Adipocyte (in vitro differentiated cells): ENCODE measurements around the gene SPIC.
"Not testable (repeated sequence)": the region's sequence is repeated elsewhere in the genome, so short reads cannot be mapped to it uniquely, and the experiment has no call there.

Experiments used
- DNase-seq: peaks from one replicate; pipeline ENCODE4 v3.0.0-alpha.2; 2015; ENCODE audit warnings: low read depth
- H3K27me3 ChIP-seq: replicated peaks from 2 replicates; pipeline ENCODE4 v1.7.0; 2013; ENCODE audit warnings: mild to moderate bottlenecking, low read length, moderate library complexity; ENCODE audit not compliant: control insufficient read depth, insufficient read depth
- H3K36me3 ChIP-seq: 2 replicates; pipeline ENCODE4 v1.7.0; 2013; ENCODE audit warnings: low read length, mild to moderate bottlenecking, moderate library complexity; ENCODE audit not compliant: control insufficient read depth, insufficient read depth, severe bottlenecking
- H3K4me1 ChIP-seq: 2 replicates; pipeline ENCODE4 v1.7.0; 2013; ENCODE audit warnings: mild to moderate bottlenecking, low read length, moderate library complexity; ENCODE audit not compliant: control insufficient read depth, insufficient read depth
- H3K4me3 ChIP-seq: 2 replicates; pipeline ENCODE4 v1.7.0; 2013; ENCODE audit warnings: mild to moderate bottlenecking, low read length, moderate library complexity
- H3K9ac ChIP-seq: 2 replicates; pipeline ENCODE4 v1.7.0; 2013; ENCODE audit warnings: mild to moderate bottlenecking, low read length, moderate library complexity
- H3K9me3 ChIP-seq: 2 replicates; pipeline ENCODE4 v1.7.0; 2013; ENCODE audit warnings: mild to moderate bottlenecking, low read length, moderate library complexity; ENCODE audit not compliant: control insufficient read depth

SPIC gene

DNA sequence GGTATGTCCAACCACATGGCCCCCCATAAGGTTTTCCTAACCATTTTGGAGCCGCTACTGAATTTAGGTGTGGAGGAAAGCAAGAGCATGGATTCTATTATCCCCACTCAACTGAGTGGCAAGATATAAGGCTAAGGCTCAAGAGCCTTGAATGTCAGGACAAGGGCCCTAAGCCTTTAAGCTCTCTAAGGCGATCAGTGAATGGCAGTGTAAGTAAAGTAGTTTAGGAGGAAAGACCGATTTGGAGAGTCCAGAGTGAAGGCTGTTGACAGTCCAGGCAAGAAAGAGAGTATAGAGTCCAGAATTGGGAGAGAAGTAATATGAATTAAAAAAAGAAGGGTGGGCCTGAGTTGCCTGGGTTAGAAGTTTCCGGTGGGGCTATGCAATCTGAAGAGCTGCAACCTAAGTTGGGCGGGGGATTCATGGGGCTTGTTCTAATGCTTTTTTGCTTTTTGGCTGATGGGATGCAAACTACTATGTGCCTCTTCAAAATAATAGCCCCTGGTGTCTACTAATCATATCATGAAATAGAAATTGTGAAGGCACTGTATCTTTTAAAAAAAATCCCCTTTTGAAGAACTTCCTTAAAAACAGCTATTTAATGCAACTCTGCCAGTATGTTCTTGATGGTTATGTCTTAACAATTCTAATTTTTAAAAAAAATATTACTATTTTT is at the start of gene SPIC:
TSS of gene SPIC (plus strand) at position 626 of the 676 bp plus-strand sequence. CDS start 1,569 bp downstream, outside the sequence.
- no peak within 1 kb of the TSS for H3K9ac ChIP-seq
- no peaks in the 10 kb centered on the region for H3K9me3 ChIP-seq
- no peaks in the 10 kb centered on the region for H3K36me3 ChIP-seq
- no peaks in the 10 kb centered on the region for H3K27me3 ChIP-seq
- no peaks in the 10 kb centered on the region for H3K4me1 ChIP-seq
- DNase-seq = no peak
- H3K4me3 ChIP-seq = no peak within 1 kb of the TSS

DNA sequence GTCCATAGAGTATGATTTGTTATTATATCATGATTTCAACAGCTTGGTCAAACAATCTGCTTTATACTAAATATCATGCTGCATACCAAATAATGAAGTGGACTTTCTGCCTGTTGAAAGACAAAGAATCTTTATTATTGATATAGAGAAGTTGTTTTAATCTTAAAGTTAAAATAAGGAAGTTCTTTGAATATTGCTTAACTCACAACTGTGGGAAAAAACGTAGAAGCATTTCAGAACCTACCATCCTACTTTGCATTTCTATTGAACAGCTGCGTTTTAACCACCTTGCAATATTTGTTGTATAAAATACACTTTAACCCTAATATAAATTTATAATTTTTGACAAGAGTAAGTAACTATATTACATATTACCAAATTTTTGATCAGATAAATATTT is 44.7 kb upstream of the SPIC start:
- H3K9me3 ChIP-seq = no peaks in the 10 kb centered on the region
- H3K27me3 ChIP-seq = no peaks in the 10 kb centered on the region
- H3K9ac ChIP-seq = no peak overlapping the region
- no peaks in the 10 kb centered on the region for H3K4me1 ChIP-seq
- no peak for DNase-seq
- H3K4me3 ChIP-seq = no peak overlapping the region
- no peaks in the 10 kb centered on the region for H3K36me3 ChIP-seq

DNA sequence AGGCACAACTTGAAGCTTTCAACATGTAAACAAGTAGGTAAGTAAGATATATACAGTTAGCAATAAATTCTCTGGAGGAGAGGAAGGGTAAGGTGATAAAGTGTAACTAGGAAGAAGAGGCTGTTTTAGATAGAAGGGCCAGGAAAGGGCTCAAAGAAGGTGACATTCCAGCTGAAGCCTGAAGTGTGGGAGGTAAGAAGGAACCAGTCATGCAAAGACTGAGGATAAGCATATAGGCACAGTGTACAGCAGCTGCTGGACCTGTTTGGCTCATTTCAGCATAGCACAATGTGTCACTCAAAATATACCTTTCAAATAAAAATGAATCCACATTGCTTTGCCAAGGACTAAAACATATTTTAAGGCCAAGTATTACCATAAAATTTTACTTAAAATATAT is 39.0 kb upstream of the SPIC start:
- Histone ChIP-seq H3K4me1 (no peaks in the 10 kb centered on the region), H3K9ac (no peak overlapping the region), H3K9me3 (no peaks in the 10 kb centered on the region), H3K4me3 (no peak overlapping the region), H3K27me3 (no peaks in the 10 kb centered on the region), H3K36me3 (no peaks in the 10 kb centered on the region)
- DNase-seq = no peak

DNA sequence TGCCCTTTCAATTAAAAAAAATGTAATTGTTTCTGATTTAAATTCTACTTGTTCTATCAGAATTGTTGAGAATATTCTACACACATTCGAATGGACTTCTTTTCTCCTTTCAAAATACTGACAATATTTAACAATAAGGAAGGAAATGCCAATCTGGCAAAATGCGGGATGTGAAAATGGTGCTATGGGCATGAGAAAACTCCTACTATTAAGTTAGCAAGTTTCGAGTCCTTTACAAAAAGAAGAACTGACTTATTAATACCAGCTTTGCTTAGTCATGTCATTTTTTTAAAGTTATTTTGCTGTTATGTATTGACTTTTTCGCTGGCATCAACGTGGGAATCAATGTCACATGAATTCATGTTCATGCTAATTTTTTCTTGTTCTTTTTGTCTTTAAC is 35.9 kb upstream of the SPIC start:
- no peak for DNase-seq

DNA sequence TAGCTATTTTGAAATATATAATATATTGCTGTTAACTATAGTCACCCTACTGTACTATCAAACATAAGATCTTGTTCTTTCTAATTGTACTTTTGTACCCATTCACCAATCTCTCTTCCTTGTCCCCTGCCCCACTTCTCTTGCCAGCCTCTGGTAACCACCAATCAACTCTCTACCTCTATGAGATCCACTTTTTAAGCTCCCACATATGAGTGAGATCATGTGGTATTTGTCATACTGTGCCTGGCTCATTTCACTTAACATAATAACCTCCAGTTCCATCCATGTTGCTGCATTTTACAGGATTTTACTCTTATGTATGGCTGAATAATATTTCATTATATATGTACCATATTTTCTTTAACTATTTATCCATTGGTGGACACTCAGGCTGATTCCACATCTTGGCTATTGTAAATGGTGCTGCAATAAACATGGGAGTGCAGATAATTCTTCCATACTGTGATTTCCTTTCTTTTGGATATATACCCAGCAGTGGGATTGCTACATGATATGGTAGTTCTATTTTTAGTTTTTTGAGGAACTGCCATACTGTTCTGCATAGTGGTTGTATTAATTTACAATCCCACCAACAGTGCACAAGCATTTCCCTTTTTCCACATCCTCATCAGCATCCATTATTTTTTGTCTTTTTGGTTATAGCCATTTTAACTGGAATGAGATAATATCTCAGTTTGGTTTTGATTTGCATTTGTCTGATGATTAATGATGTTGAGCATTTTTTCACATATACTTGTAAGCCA is 33.5 kb upstream of the SPIC start:
- Histone ChIP-seq H3K9me3 (no peaks in the 10 kb centered on the region), H3K27me3 (no peaks in the 10 kb centered on the region), H3K4me3 (no peak overlapping the region), H3K36me3 (no peaks in the 10 kb centered on the region), H3K9ac (no peak overlapping the region), H3K4me1 (no peaks in the 10 kb centered on the region)
- no peak for DNase-seq

More for the DNA sequence above, 35.9 kb upstream of the SPIC start:
- no peak overlapping the region for H3K4me3 ChIP-seq
- no peaks in the 10 kb centered on the region for H3K9me3 ChIP-seq
- no peak overlapping the region for H3K9ac ChIP-seq
- no peaks in the 10 kb centered on the region for H3K4me1 ChIP-seq
- no peaks in the 10 kb centered on the region for H3K36me3 ChIP-seq
- H3K27me3 ChIP-seq = no peaks in the 10 kb centered on the region

DNA sequence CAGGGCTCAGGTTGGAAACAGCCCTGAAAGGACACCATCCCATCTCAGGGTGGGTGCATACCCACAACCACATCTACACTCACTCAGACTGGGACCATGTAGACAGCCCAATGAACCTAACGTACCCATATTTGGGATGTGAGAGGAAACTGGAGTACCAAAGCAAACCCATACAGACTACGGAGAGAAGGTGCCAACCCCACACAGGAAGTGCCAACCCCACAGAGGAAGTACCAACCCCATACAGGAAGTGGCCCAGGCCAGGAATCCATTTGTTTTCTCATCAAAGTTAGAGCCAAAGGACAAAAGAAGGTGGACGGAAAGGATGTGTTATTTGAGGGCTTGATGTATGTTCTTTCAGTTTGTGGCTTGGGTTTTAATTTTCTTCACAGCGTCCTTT is 19.5 kb upstream of the SPIC start:
- DNase-seq = no peak
- Histone ChIP-seq H3K9me3 (peaks cover 4% of the 10 kb centered on the region), H3K9ac (no peak overlapping the region), H3K27me3 (no peaks in the 10 kb centered on the region), H3K4me3 (no peak overlapping the region), H3K4me1 (no peaks in the 10 kb centered on the region), H3K36me3 (no peaks in the 10 kb centered on the region)

DNA sequence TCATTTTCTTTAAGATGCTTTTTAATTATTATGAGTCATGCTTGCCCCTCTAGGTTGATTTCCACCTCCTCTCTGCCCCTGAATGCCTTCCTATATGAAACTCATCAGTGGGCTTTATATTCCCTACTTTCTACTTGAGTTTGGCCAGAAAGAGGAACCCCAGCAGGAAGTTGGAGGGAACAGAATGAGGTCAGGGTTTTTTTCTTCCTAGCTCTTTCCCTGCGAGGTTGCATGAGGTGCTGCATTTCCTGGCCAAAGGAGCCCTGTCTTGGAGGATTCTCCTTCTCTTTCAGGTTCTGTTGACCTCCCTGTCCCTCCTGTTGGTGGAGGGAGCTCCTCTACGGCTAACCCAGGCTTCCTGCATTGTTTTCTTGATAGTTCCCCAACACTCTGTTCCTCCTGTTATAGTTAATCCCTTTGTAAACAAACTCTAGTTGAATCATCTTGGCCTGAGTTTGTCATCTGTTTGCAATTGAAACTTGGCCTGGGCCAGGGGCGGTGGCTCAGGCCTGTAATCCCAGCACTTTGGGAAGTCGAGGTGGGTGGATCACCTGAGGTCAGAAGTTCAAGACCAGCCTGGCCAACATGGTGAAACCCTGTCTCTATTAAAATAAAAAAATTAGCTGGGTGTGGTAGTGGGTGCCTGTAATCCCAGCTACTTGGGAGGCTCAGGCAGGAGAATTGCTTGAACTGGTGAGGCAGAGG is 15.3 kb upstream of the SPIC start:
- H3K27me3 ChIP-seq = no peaks in the 10 kb centered on the region
- H3K4me3 ChIP-seq = no peak overlapping the region
- no peaks in the 10 kb centered on the region for H3K36me3 ChIP-seq
- DNase-seq = peak; percentile 86
- H3K9ac ChIP-seq = no peak overlapping the region
- no peaks in the 10 kb centered on the region for H3K4me1 ChIP-seq
- H3K9me3 ChIP-seq = peaks cover 4% of the 10 kb centered on the region

DNA sequence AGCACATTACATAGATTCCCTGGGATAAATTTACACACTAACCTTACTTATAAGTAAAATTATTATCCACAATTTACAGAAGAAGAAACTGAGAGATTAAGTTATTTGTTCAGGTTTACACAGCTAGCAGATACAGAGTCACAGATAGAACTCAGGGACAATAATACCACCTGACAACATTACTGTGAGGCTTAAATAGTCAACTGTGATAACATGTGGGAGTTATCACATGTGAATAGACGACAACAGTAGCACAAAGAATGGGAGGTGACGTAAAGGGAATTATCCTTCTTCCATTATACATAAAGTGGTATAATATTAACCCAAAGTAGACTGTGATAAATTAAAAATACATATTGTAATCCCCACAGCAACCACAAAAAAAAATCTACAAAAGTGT is 6.2 kb upstream of the SPIC start:
- H3K36me3 ChIP-seq = no peaks in the 10 kb centered on the region
- no peak overlapping the region for H3K9ac ChIP-seq
- no peaks in the 10 kb centered on the region for H3K9me3 ChIP-seq
- no peak for DNase-seq
- no peaks in the 10 kb centered on the region for H3K27me3 ChIP-seq
- no peaks in the 10 kb centered on the region for H3K4me1 ChIP-seq
- H3K4me3 ChIP-seq = no peak overlapping the region

DNA sequence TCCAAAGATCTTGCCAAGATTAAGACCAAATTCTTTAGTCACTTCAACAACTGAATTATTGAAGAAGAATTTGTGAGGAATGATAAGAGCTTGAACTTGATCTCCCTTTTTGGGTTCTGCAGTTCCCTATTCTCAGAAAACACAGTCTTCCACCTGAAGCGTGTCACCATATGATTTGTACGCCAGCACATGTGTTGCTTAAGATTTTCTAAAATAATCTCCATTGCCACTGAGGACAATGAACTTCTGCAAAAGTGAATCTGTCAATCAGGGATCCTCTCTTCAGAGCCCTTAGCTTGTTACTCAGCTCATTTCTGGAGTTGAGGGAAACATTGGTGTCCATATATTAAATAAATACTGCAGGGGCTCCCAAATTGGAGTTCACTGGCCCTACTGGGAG is 4.2 kb upstream of the SPIC start:
- no peaks in the 10 kb centered on the region for H3K27me3 ChIP-seq
- H3K4me1 ChIP-seq = no peaks in the 10 kb centered on the region
- no peaks in the 10 kb centered on the region for H3K9me3 ChIP-seq
- DNase-seq = no peak
- H3K36me3 ChIP-seq = no peaks in the 10 kb centered on the region
- no peak overlapping the region for H3K9ac ChIP-seq
- H3K4me3 ChIP-seq = no peak overlapping the region

DNA sequence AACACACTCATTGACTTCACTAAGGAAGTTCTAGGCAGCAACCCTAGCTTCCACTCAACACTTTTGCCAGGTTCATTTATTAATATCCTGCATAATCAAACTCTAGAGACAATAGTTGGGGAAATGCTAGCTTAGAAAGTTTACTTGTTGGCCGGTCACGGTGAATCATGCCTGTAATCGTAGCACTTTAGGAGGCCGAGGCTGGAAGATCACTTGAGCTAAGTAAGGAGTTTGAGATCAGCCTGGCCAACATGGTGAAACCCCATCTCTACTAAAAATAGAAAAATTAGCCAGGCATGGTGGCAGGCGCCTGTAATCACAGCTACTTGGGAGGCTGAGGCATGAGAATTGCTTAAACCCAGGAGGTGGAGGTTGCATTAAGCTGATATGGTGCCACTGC is 3.3 kb upstream of the SPIC start:
- not testable (repeated sequence) for H3K9ac ChIP-seq, H3K27me3 ChIP-seq, H3K4me3 ChIP-seq, H3K9me3 ChIP-seq, H3K36me3 ChIP-seq, H3K4me1 ChIP-seq, DNase-seq

DNA sequence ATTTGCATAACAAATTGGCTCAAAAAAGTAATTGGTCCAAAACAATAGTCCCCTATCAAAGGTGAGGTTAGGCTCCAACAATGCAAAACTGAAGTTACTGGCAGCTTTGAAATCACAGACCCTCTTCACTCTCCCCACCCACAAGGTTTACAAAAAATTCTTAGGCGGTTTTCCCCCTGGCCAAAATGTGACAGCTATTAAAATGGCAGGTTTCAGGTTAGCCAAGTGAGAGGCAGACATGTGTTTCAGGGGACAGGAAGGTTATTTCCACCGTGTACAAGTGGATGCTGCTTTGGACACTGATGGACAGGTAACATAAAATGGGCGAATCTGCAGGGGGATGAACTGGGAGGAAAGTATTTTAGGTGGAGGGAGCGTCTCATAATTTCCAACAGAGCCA is 888 bp upstream of the SPIC start:
- Histone ChIP-seq H3K4me1 (no peaks in the 10 kb centered on the region), H3K9me3 (no peaks in the 10 kb centered on the region), H3K27me3 (no peaks in the 10 kb centered on the region), H3K9ac (no peak overlapping the region), H3K36me3 (no peaks in the 10 kb centered on the region), H3K4me3 (no peak overlapping the region)
- no peak for DNase-seq
